Ovary (tissue), 3 donors: ENCODE measurements around the gene C16orf92.

Source experiments
- EP300 ChIP-seq: sonication (generic); formaldehyde crosslinking; IDR thresholded peaks from one replicate; pipeline ENCODE4 v1.6.1; 2017; ENCODE audit warnings: antibody characterized with exemption
- POLR2A ChIP-seq: fragments of 450-650 bp; IDR thresholded peaks from one replicate; pipeline ENCODE4 v1.6.1; 2017; ENCODE audit warnings: antibody characterized with exemption, mild to moderate bottlenecking, moderate library complexity
- TF ChIP-seq, protein P1 (sequence below), 3 donors: fragments of 450-650 bp in 2 of 3; fragments of 200-600 bp in 1 of 3; IDR thresholded peaks; one replicate each; pipeline versions ENCODE4 v1.5.1 to v1.8.0; 2016 to 2022; ENCODE audit warnings: antibody characterized with exemption in 3 of 3, mild to moderate bottlenecking in 1 of 3
- donor health status: DM: no; HTN: no; CAD: no.

DNA sequence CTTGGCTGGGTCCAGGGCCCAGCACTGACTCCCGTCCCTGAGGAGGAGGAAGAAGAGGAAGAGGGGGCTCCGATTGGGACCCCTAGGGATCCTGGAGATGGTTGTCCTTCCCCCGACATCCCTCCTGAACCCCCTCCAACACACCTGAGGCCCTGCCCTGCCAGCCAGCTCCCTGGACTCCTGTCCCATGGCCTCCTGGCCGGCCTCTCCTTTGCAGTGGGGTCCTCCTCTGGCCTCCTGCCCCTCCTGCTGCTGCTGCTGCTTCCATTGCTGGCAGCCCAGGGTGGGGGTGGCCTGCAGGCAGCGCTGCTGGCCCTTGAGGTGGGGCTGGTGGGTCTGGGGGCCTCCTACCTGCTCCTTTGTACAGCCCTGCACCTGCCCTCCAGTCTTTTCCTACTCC lies 36.1 kb upstream of the C16orf92 start:
- TF ChIP-seq, protein P1, sequence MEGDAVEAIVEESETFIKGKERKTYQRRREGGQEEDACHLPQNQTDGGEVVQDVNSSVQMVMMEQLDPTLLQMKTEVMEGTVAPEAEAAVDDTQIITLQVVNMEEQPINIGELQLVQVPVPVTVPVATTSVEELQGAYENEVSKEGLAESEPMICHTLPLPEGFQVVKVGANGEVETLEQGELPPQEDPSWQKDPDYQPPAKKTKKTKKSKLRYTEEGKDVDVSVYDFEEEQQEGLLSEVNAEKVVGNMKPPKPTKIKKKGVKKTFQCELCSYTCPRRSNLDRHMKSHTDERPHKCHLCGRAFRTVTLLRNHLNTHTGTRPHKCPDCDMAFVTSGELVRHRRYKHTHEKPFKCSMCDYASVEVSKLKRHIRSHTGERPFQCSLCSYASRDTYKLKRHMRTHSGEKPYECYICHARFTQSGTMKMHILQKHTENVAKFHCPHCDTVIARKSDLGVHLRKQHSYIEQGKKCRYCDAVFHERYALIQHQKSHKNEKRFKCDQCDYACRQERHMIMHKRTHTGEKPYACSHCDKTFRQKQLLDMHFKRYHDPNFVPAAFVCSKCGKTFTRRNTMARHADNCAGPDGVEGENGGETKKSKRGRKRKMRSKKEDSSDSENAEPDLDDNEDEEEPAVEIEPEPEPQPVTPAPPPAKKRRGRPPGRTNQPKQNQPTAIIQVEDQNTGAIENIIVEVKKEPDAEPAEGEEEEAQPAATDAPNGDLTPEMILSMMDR (IDR thresholded peaks at IDR 0.05): no peak
- no peak for TF ChIP-seq POLR2A
- no peak for TF ChIP-seq EP300
